ENCODE results near the gene PLCH1.

GRCh38 chr3:155391104-155391503, 353.8 kb downstream of the PLCH1 start:
- TF ChIP-seq SP1 (IDR thresholded peaks at IDR 0.05), result no peak
- no peak for TF ChIP-seq FOXM1 (IDR thresholded peaks at IDR 0.05; ENCODE audit: borderline replicate concordance)
